Measurements from ENCODE around the gene TBX6. TPM values are rescaled to one million over a fixed set of nuclear protein-coding genes. Genes with fewer than 3 reads are reported as not detected.

The TBX6 gene
- polyA plus RNA-seq, 1 donor from 2014 or later, result not detected

DNA sequence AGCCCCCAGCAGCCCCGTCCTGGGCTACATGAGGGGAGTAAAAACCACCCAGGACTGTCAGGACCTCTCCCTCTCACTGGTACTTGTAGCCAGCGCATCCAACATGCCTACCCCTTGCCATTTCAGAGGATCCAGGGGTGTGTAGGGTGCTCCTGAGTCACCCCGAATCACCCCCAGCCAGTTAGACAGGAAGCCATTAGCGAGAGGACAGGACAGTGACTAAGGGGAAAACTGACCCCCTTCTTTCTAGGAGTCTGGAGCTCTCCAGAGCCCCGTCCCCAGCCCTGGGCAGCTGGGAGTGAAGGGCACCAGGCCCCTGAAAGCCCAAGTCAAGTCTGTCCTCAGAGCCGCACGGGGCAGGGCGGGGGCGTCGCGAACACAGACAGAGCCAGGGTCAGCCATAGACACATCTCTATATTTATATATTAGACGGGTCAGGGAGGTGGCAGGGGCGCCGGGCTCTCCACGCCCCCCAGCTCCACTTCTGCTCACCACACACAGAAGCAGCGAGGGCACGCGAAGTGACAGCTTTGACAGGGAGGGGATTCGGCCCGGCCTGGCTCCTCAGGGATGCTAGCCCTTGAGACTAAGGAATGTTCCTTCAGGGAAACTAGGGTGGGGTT lies 22.1 kb upstream of the TBX6 start:
- no peak overlapping the region for H3K27ac ChIP-seq (ENCODE audit: low read length)
- no peaks in the 10 kb centered on the region for H3K36me3 ChIP-seq (ENCODE audit: insufficient read depth, low read length)

DNA sequence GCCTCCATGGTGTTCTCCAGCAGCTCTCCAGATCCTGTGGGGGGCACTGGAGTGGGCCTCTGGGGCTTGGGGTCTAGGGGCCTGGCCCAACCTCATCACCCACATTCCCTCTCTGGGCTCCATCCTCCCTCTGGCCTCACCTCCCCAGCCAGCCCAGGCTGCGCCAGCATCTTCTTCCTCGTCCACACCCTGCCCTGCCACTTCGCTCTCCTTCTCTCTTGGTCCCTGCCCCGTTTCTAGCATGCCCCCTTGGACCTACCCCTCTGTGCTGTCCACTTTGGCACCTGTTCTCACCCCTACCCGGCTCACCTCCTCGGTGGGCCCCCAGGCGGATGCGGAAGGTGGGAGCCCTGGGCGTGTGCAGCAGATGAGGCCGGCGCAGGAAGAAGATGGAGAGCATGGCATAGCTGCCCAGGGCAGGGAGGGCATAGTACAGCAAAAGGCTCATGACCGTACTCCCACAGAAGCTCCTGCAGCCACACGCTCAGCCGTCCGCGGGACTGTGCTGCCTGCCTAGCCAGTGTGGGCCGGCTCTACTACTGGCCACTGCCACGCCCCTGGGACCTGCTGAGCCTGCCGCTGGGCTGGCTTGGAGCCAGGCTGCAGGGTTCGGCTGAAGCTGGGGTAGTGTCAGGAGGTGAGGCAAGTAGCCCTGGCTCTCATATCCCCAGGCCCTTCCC lies 21.4 kb upstream of the TBX6 start, which contains the start of gene GDPD3:
TSS of gene GDPD3 (minus strand) at position 507 of the 680 bp plus-strand sequence. CDS start at position 448, 59 bp downstream.
- Histone ChIP-seq H3K79me2 (replicated peaks; ENCODE audit: insufficient read depth, low read length) (peaks cover 3% of the 10 kb centered on the region), H4K20me1 (ENCODE audit: insufficient read depth) (no peaks in the 10 kb centered on the region), H3K27me3 (ENCODE audit: insufficient read depth, low read depth, low read length) (no peaks in the 10 kb centered on the region), H3K4me3 (ENCODE audit: low read length) (no peak within 1 kb of the TSS), H2AFZ (ENCODE audit: low read depth, low read length) (no peak within 1 kb of the TSS), H3K27ac (ENCODE audit: low read length) (no peak within 1 kb of the TSS), H3K9me2 (ENCODE audit: insufficient read depth, low read length) (no peaks in the 10 kb centered on the region), H3F3A (ENCODE audit: insufficient read depth, low read length, poor library complexity, severe bottlenecking) (no peaks in the 10 kb centered on the region), H3K9ac (ENCODE audit: low read length) (no peak within 1 kb of the TSS), H3K36me3 (ENCODE audit: insufficient read depth, low read length) (no peaks in the 10 kb centered on the region), H3K4me2 (ENCODE audit: low read length) (no peak within 1 kb of the TSS), H3K9me3 (ENCODE audit: low read length) (no peaks in the 10 kb centered on the region)
- TF ChIP-seq EZH2 (IDR thresholded peaks at IDR 0.05; ENCODE audit: borderline replicate concordance, insufficient read depth, low read length, poor library complexity, severe bottlenecking) (no peak), MXI1 (conservative IDR thresholded peaks at IDR 0.05; ENCODE audit: poor library complexity, severe bottlenecking) (no peak), RAD21 (conservative IDR thresholded peaks at IDR 0.05) (no peak), POLR2AphosphoS5 (IDR thresholded peaks at IDR 0.05) (no peak), TAF1 (IDR thresholded peaks at IDR 0.05; ENCODE audit: low read depth) (no peak)
- TF ChIP-seq, protein P1, sequence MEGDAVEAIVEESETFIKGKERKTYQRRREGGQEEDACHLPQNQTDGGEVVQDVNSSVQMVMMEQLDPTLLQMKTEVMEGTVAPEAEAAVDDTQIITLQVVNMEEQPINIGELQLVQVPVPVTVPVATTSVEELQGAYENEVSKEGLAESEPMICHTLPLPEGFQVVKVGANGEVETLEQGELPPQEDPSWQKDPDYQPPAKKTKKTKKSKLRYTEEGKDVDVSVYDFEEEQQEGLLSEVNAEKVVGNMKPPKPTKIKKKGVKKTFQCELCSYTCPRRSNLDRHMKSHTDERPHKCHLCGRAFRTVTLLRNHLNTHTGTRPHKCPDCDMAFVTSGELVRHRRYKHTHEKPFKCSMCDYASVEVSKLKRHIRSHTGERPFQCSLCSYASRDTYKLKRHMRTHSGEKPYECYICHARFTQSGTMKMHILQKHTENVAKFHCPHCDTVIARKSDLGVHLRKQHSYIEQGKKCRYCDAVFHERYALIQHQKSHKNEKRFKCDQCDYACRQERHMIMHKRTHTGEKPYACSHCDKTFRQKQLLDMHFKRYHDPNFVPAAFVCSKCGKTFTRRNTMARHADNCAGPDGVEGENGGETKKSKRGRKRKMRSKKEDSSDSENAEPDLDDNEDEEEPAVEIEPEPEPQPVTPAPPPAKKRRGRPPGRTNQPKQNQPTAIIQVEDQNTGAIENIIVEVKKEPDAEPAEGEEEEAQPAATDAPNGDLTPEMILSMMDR (IDR thresholded peaks at IDR 0.05; ENCODE audit: poor library complexity, severe bottlenecking), result no peak
- TF ChIP-seq, protein P2, sequence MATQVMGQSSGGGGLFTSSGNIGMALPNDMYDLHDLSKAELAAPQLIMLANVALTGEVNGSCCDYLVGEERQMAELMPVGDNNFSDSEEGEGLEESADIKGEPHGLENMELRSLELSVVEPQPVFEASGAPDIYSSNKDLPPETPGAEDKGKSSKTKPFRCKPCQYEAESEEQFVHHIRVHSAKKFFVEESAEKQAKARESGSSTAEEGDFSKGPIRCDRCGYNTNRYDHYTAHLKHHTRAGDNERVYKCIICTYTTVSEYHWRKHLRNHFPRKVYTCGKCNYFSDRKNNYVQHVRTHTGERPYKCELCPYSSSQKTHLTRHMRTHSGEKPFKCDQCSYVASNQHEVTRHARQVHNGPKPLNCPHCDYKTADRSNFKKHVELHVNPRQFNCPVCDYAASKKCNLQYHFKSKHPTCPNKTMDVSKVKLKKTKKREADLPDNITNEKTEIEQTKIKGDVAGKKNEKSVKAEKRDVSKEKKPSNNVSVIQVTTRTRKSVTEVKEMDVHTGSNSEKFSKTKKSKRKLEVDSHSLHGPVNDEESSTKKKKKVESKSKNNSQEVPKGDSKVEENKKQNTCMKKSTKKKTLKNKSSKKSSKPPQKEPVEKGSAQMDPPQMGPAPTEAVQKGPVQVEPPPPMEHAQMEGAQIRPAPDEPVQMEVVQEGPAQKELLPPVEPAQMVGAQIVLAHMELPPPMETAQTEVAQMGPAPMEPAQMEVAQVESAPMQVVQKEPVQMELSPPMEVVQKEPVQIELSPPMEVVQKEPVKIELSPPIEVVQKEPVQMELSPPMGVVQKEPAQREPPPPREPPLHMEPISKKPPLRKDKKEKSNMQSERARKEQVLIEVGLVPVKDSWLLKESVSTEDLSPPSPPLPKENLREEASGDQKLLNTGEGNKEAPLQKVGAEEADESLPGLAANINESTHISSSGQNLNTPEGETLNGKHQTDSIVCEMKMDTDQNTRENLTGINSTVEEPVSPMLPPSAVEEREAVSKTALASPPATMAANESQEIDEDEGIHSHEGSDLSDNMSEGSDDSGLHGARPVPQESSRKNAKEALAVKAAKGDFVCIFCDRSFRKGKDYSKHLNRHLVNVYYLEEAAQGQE (IDR thresholded peaks at IDR 0.05; ENCODE audit: borderline replicate concordance), result no peak

More for the DNA sequence above, 22.1 kb upstream of the TBX6 start:
- TF ChIP-seq POLR2AphosphoS5 (IDR thresholded peaks at IDR 0.05) (no peak), SMC3 (conservative IDR thresholded peaks at IDR 0.05; ENCODE audit: poor library complexity) (no peak), TAF1 (IDR thresholded peaks at IDR 0.05; ENCODE audit: low read depth) (no peak), EP300 (conservative IDR thresholded peaks at IDR 0.05; ENCODE audit: poor library complexity, severe bottlenecking) (no peak), RAD21 (conservative IDR thresholded peaks at IDR 0.05) (no peak), EZH2 (IDR thresholded peaks at IDR 0.05; ENCODE audit: borderline replicate concordance, insufficient read depth, low read length, poor library complexity, severe bottlenecking) (no peak), MXI1 (conservative IDR thresholded peaks at IDR 0.05; ENCODE audit: poor library complexity, severe bottlenecking) (no peak)
- TF ChIP-seq, protein P1 (IDR thresholded peaks at IDR 0.05; ENCODE audit: poor library complexity, severe bottlenecking), result no peak
- TF ChIP-seq, protein P2 (IDR thresholded peaks at IDR 0.05; ENCODE audit: borderline replicate concordance), result no peak
- Histone ChIP-seq H3K27me3 (ENCODE audit: insufficient read depth, low read depth, low read length) (no peaks in the 10 kb centered on the region), H3K79me2 (replicated peaks; ENCODE audit: insufficient read depth, low read length) (no peaks in the 10 kb centered on the region), H3K9me3 (ENCODE audit: low read length) (no peaks in the 10 kb centered on the region), H4K20me1 (ENCODE audit: insufficient read depth) (no peaks in the 10 kb centered on the region), H3K9me2 (ENCODE audit: insufficient read depth, low read length) (no peaks in the 10 kb centered on the region), H3F3A (ENCODE audit: insufficient read depth, low read length, poor library complexity, severe bottlenecking) (no peaks in the 10 kb centered on the region), H2AFZ (ENCODE audit: low read depth, low read length) (no peak overlapping the region), H3K4me3 (ENCODE audit: low read length) (no peak overlapping the region), H3K9ac (ENCODE audit: low read length) (no peak overlapping the region), H3K4me2 (ENCODE audit: low read length) (no peak overlapping the region)

Measured in neural cell (in vitro differentiated cells).